ENCODE measurements around the gene ZNF717. TPM values are rescaled to one million over a fixed set of nuclear protein-coding genes. Genes with fewer than 3 reads are reported as not detected.

Gene ZNF717
- total and polyA plus RNA-seq, 2 of the 8 experiments (the other 6 are each of a cell fraction or from before 2014, with no cell fraction given): 14.2 TPM; not detected in 1

DNA sequence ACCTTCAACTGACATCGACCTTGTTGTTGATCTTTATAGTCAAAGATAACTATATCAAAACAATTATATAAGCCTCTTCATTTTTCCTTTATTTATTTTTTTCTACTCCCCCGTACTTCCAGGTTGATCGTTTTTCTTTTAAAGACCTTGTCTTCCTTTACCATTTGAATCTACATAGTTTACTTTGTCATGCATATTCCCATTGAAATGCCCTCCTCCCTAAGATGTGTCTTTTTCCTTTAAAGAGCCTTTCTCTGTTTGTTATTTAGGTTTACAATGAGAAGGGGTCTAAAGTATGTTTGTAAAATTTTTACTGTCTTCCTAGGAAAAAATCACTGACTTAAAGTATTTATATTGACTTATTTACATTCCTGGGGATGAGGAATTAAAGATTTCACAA, 29.4 kb upstream of the ZNF717 start:
- Histone ChIP-seq H4K91ac (replicated peaks; ENCODE audit: insufficient read length, low read length) (no peak overlapping the region), H4K20me1 (replicated peaks in 1 of 2; ENCODE audit: control insufficient read depth in 1 of 2, insufficient read depth in 2 of 2, low read length in 2 of 2) (no peaks in the 10 kb centered on the region), H4K8ac (ENCODE audit: extremely low read depth, insufficient read depth, low read length) (no peak overlapping the region), H2AK5ac (ENCODE audit: low read depth, low read length) (no peak overlapping the region), H2AFZ (ENCODE audit: low read length) (no peak overlapping the region), H3K9me3 (ENCODE audit: insufficient read depth in 2 of 2, low read depth in 1 of 2, low read length in 1 of 2) (no peaks in the 10 kb centered on the region), H2BK12ac (ENCODE audit: low read depth, low read length) (0 out of 2 replicates have a peak overlapping the region, but pooled peaks have one; percentile 68), H3K4ac (replicated peaks; ENCODE audit: insufficient read length, low read depth, low read length) (no peak overlapping the region), H3K79me2 (ENCODE audit: control insufficient read depth in 1 of 2, insufficient read depth in 2 of 2, low read length in 2 of 2) (no peaks in the 10 kb centered on the region), H3K14ac (ENCODE audit: insufficient read length) (no peak overlapping the region), H4K5ac (ENCODE audit: insufficient read length, low read depth, low read length) (no peak overlapping the region), H2BK20ac (ENCODE audit: low read length) (no peak overlapping the region), H3K18ac (ENCODE audit: extremely low read depth, low read length) (no peak overlapping the region), H3K79me1 (ENCODE audit: low read depth, low read length) (no peaks in the 10 kb centered on the region), H3K23ac (ENCODE audit: insufficient read length) (no peak overlapping the region), H3K4me1 (replicated peaks in 1 of 4; ENCODE audit: control insufficient read depth in 3 of 4, insufficient read depth in 4 of 4, low read length in 3 of 4) (peaks cover 0 to 9% (median 6%) of the 10 kb centered on the region in 4 experiments; a peak in 5 of 7 replicates), H2BK5ac (ENCODE audit: low read depth, low read length) (no peak overlapping the region), H2BK120ac (replicated peaks; ENCODE audit: low read depth, low read length) (no peak overlapping the region), H3K23me2 (ENCODE audit: low read depth, low read length) (no peaks in the 10 kb centered on the region), H3K36me3 (ENCODE audit: control insufficient read depth in 2 of 4, insufficient read depth in 4 of 4, low read length in 3 of 4) (no peaks in the 10 kb centered on the region), H3K27me3 (replicated peaks in 1 of 4; ENCODE audit: control insufficient read depth in 3 of 4, extremely low read depth in 1 of 4, insufficient read depth in 3 of 4, low read length in 3 of 4) (no peaks in the 10 kb centered on the region), H3K27ac (ENCODE audit: low read depth, low read length) (no peak overlapping the region), H2BK15ac (ENCODE audit: low read length) (no peak overlapping the region), H3K4me3 (ENCODE audit: extremely low read depth in 1 of 4, insufficient read depth in 2 of 4, low read depth in 3 of 4, low read length in 4 of 4) (peak overlapping the region in 1 of 4 experiments; percentile 32; a peak in 1 of 8 replicates), H3K56ac (replicated peaks; ENCODE audit: insufficient read length, low read depth, low read length) (no peak overlapping the region), H3K4me2 (ENCODE audit: insufficient read depth in 1 of 2, low read depth in 2 of 2, low read length in 2 of 2) (peak overlapping the region; percentile 42 to 47), H3K9ac (replicated peaks in 1 of 4; ENCODE audit: extremely low read depth in 1 of 4, low read depth in 3 of 4, low read length in 3 of 4) (no peak overlapping the region)
- FAIRE-seq: no peak
- 26% methylated on average over 3 of the region's 3 CpGs; no CpG with 5 or more reads in 1 of the 2 experiments for WGBS, 2 experiments (ENCODE audit: extremely low coverage in 1 of 2, insufficient coverage in 1 of 2, insufficient read length in 1 of 2, insufficient replicate concordance in 2 of 2, low coverage in 1 of 2, low lambda C conversion rate in 2 of 2, missing lambda C conversion rate in 1 of 2)
- DNase-seq (ENCODE audit: low read depth in 1 of 2, low spot score in 2 of 2): no peak
- ChIA-PET CTCF (ENCODE audit: partially characterized antibody) (no interaction called here), POLR2A (ENCODE audit: partially characterized antibody) (no interaction called here)
- TF ChIP-seq POU5F1 (IDR thresholded peaks at IDR 0.05; ENCODE audit: low read depth, low read length): peak; percentile 81; the same call in 1 of the 2 replicates

All from H1 (cell line).